Mammary epithelial cell (primary cell): ENCODE results near the gene TRPV6.

Experiments used
- EZH2 ChIP-seq: IDR thresholded peaks from 2 replicates; pipeline ENCODE4 v1.6.1; 2012; ENCODE audit warnings: low read length, inconsistent platforms, borderline replicate concordance
- TF ChIP-seq, protein P1 (sequence below), 2 donors: IDR thresholded peaks in 1 of 2; conservative IDR thresholded peaks in 1 of 2; 2 replicates each; pipeline ENCODE4 v1.5.1; 2011 to 2012; ENCODE audit warnings: inconsistent platforms in 2 of 2, low read length in 2 of 2, mild to moderate bottlenecking in 2 of 2, control low read depth in 1 of 2, low read depth in 1 of 2; ENCODE audit not compliant: insufficient read depth in 1 of 2; ENCODE audit errors: extremely low read depth in 1 of 2

DNA sequence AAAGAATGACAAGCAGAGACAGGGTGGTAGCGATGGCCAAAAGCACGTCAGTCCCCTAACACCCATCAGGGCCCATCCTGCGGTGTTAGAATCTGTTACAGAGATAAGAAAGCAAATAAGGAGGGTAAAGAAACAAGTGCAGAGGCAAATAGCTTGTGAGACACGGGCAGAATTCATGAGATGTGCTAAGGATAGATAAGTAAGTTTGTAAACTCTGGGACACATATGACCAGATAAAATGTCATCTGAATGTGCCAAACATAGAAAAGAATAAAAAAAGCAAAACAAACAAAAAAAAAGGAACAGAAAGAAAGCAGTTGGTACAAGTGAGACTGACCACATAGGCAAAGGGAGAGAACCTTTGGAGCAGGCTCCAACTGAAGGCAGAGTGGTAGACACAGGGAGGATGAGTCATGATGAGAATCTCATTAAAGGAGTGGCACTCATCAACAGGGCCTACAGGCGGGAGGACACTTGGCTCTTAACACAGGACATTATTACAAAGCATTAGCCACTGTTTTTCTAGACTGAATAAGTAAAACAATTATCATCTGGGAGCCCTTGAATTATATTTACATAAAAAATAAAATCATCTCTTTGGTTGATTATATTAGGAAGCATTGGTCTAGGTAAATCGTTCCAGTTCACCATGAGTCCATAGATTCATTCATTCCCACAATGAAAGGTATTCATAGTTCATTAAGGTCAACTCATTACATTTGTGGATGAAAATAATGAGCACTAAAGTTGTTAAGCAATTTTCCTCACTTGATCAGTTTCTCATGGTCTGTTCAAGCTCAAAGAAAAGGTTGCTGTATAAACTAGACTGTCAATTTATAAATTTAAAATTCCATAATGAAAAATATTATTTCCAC, 52.1 kb downstream of the TRPV6 start:
- TF ChIP-seq, protein P1, sequence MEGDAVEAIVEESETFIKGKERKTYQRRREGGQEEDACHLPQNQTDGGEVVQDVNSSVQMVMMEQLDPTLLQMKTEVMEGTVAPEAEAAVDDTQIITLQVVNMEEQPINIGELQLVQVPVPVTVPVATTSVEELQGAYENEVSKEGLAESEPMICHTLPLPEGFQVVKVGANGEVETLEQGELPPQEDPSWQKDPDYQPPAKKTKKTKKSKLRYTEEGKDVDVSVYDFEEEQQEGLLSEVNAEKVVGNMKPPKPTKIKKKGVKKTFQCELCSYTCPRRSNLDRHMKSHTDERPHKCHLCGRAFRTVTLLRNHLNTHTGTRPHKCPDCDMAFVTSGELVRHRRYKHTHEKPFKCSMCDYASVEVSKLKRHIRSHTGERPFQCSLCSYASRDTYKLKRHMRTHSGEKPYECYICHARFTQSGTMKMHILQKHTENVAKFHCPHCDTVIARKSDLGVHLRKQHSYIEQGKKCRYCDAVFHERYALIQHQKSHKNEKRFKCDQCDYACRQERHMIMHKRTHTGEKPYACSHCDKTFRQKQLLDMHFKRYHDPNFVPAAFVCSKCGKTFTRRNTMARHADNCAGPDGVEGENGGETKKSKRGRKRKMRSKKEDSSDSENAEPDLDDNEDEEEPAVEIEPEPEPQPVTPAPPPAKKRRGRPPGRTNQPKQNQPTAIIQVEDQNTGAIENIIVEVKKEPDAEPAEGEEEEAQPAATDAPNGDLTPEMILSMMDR (conservative IDR thresholded peaks at IDR 0.05 in 1 of 2, IDR thresholded peaks at IDR 0.05 in 1 of 2; ENCODE audit: extremely low read depth in 1 of 2, insufficient read depth in 1 of 2, low read depth in 1 of 2, low read length in 2 of 2): no peak
- no peak for TF ChIP-seq EZH2
